Astrocyte (in vitro differentiated cells and primary cell): ENCODE results near the gene EXOSC7.

Source experiments
- EZH2 ChIP-seq: IDR thresholded peaks from 2 replicates; pipeline ENCODE4 v1.6.1; 2012; ENCODE audit warnings: mild to moderate bottlenecking, low read length, inconsistent platforms; ENCODE audit not compliant: insufficient read depth
- TF ChIP-seq, protein P1 (sequence below): IDR thresholded peaks from 2 replicates; pipeline ENCODE4 v1.5.1; 2011; ENCODE audit warnings: low read depth, mild to moderate bottlenecking, inconsistent platforms, low read length, moderate library complexity; ENCODE audit not compliant: insufficient read depth

DNA sequence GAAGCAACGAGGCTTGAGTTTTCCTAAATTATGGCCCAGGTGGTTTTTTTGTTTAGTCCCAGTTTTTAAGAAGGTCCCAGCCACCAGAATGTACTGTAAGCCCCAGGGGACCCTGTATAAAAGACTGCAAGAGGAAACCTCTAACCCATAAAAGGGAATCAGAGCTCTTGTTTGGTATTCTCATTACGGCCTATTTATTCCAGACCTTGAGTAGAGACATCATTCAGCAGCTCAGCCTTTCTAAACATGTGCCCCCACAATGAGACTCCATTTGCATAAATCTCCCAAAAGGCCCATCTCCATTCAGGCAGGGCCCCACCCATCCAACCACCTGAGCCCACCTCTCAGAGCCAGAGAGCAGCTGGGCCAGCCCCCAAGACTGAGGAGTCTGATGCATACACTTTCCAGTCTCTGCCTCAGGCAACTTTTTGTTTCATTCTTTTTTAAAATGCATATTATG lies 25.7 kb upstream of the EXOSC7 start:
- TF ChIP-seq, protein P1, sequence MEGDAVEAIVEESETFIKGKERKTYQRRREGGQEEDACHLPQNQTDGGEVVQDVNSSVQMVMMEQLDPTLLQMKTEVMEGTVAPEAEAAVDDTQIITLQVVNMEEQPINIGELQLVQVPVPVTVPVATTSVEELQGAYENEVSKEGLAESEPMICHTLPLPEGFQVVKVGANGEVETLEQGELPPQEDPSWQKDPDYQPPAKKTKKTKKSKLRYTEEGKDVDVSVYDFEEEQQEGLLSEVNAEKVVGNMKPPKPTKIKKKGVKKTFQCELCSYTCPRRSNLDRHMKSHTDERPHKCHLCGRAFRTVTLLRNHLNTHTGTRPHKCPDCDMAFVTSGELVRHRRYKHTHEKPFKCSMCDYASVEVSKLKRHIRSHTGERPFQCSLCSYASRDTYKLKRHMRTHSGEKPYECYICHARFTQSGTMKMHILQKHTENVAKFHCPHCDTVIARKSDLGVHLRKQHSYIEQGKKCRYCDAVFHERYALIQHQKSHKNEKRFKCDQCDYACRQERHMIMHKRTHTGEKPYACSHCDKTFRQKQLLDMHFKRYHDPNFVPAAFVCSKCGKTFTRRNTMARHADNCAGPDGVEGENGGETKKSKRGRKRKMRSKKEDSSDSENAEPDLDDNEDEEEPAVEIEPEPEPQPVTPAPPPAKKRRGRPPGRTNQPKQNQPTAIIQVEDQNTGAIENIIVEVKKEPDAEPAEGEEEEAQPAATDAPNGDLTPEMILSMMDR, result no peak
- TF ChIP-seq EZH2, result no peak
